Smooth muscle cell (in vitro differentiated cells): ENCODE measurements around the gene MYD88. TPM values are rescaled to one million over a fixed set of nuclear protein-coding genes. Genes with fewer than 3 reads are reported as not detected.

Source experiments
- DNase-seq: peaks from one replicate; lab custom pipeline; 2025; ENCODE audit not compliant: unreplicated experiment; lab: John Stamatoyannopoulos, UW
- H2AFZ ChIP-seq: fragments of 200-600 bp; sonication (generic); 2 replicates; pipeline ENCODE4 v1.6.0; 2016; ENCODE audit warnings: antibody characterized with exemption, low read depth, mild to moderate bottlenecking
- H3F3A ChIP-seq: fragments of 200-600 bp; sonication (generic); 2 replicates; pipeline ENCODE4 v1.6.0; 2017; ENCODE audit warnings: antibody characterized with exemption, low read depth
- H3K27ac ChIP-seq: fragments of 200-600 bp; sonication (generic); 2 replicates; pipeline ENCODE4 v1.5.1; 2016; ENCODE audit warnings: low read depth, mild to moderate bottlenecking
- H3K27me3 ChIP-seq: fragments of 200-600 bp; sonication (generic); 2 replicates; pipeline ENCODE4 v1.6.1; 2016; ENCODE audit warnings: low read depth, mild to moderate bottlenecking
- H3K36me3 ChIP-seq: fragments of 200-600 bp; sonication (generic); 2 replicates; pipeline ENCODE4 v1.5.1; 2016; ENCODE audit warnings: low read depth
- H3K4me1 ChIP-seq: fragments of 200-600 bp; sonication (generic); 2 replicates; pipeline ENCODE4 v1.5.1; 2016; ENCODE audit warnings: low read depth
- H3K4me2 ChIP-seq: fragments of 200-600 bp; sonication (generic); 2 replicates; pipeline ENCODE4 v1.6.0; 2016; ENCODE audit warnings: mild to moderate bottlenecking
- H3K4me3 ChIP-seq: fragments of 200-600 bp; sonication (generic); 2 replicates; pipeline ENCODE4 v1.5.1; 2016; ENCODE audit warnings: mild to moderate bottlenecking
- H3K79me2 ChIP-seq: fragments of 200-600 bp; sonication (generic); 2 replicates; pipeline ENCODE4 v1.6.0; 2016; ENCODE audit warnings: low read depth, mild to moderate bottlenecking
- H3K9ac ChIP-seq: fragments of 200-600 bp; sonication (generic); 2 replicates; pipeline ENCODE4 v1.6.0; 2016; ENCODE audit warnings: low read depth
- H3K9me3 ChIP-seq: fragments of 200-600 bp; sonication (generic); replicated peaks from 2 replicates; pipeline ENCODE4 v1.5.1; 2016; ENCODE audit warnings: low read depth
- H4K20me1 ChIP-seq: fragments of 200-600 bp; sonication (generic); 2 replicates; pipeline ENCODE4 v1.6.0; 2016; ENCODE audit warnings: low read depth
- WGBS: methylation state at CpG from one replicate; pipeline ENCODE4 v1.1.7; 2016; ENCODE audit warnings: low lambda C conversion rate; 5-methylcytosine and 5-hydroxymethylcytosine counted together
- polyA plus RNA-seq: library from polyadenylated mRNA; unstranded; fragments of >200 nt; fragmentation: Nextera tagmentation; extraction: Ambion mirVana; gene quantifications from 2 replicates; pipeline ENCODE4 v1.2.1, GENCODE V29; 2016
- total RNA-seq: library from RNA; depleted of rRNA; stranded (reverse); fragments of >200 nt; gene quantifications from 2 replicates; pipeline ENCODE4 v1.2.3, GENCODE V29; 2014
- TF ChIP-seq, protein P1 (sequence below): fragments of 200-600 bp; sonication (generic); IDR thresholded peaks from 2 replicates; pipeline ENCODE4 v1.5.1; 2017; ENCODE audit warnings: borderline replicate concordance, mild to moderate bottlenecking, antibody characterized with exemption; ENCODE audit not compliant: insufficient read depth, poor library complexity, severe bottlenecking

The MYD88 gene
- total and polyA plus RNA-seq, 2 experiments from 2014 or later, result 14.1 to 37.5 TPM

DNA sequence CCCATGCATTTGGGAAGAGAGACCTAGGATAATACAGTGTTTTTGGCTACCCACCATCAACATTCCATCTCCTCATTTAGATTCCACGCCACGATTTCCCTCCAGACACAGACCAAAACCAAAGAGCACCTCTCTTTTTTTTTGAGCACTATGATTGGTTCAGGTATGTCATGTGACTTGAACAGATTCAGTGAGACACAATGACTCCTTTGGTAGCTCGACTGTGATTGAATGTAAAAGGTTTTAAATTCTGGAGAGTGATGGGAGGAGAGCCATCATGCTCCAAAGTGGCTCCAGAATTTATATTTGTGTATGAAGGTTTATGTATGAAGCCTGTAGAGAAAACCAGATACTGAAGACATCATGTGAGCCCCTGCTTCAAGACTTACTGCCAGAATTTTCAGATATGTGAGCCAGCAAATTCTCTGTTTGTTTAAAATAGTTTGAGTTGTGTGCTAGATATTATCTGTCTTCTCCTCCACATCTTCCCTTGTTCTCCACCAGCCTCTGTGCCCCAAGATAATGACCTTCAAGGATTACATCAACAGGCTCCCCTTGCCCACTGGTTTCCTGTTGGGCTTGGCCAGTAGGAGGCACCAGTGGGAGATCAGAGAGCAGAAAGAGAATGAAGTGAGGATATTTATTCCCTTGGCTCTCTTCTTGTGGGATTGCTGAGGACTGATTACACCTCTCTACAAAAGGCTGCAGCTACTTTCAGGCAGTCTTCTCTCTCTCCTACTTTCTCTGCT, 12.5 kb downstream of the MYD88 start:
- Histone ChIP-seq H3K4me1 (no peaks in the 10 kb centered on the region), H2AFZ (no peak overlapping the region)
- 89% methylated on average over 3 of the region's 3 CpGs for WGBS

DNA sequence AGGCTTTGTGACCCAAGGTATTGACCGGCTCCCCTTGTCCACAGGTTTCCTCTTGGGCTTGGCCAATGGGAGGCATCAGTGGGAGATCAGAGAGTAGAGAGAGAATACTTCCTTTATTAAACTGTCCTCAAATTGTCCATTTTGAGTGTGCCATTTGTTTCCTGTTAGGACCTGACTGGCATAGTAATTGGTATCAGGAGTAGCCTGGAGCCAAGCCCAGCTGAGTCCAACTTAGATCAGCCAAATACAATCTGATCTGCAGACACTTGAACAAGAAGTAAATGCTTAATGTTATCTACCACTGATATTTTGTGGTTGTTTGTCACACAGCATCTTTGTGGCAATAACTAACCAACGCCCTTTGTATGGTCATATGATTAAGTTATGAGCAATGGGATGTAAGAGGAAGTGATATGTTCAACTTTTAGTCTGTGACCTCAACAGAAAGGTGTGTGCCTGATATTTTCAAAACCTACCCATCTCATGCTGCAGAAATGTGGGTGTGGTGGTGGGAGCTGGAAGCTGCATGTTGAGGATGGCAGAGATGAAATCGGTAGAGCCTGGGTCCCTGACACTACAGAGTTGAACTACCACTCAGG, 13.3 kb downstream of the MYD88 start:
- TF ChIP-seq, protein P1, sequence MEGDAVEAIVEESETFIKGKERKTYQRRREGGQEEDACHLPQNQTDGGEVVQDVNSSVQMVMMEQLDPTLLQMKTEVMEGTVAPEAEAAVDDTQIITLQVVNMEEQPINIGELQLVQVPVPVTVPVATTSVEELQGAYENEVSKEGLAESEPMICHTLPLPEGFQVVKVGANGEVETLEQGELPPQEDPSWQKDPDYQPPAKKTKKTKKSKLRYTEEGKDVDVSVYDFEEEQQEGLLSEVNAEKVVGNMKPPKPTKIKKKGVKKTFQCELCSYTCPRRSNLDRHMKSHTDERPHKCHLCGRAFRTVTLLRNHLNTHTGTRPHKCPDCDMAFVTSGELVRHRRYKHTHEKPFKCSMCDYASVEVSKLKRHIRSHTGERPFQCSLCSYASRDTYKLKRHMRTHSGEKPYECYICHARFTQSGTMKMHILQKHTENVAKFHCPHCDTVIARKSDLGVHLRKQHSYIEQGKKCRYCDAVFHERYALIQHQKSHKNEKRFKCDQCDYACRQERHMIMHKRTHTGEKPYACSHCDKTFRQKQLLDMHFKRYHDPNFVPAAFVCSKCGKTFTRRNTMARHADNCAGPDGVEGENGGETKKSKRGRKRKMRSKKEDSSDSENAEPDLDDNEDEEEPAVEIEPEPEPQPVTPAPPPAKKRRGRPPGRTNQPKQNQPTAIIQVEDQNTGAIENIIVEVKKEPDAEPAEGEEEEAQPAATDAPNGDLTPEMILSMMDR, result no peak
- Histone ChIP-seq H3F3A (no peaks in the 10 kb centered on the region), H3K9ac (peak overlapping the region; percentile 18), H3K27ac (peak overlapping the region; percentile 94), H3K4me2 (no peak overlapping the region), H3K79me2 (no peaks in the 10 kb centered on the region), H3K4me3 (no peak overlapping the region), H3K9me3 (peaks cover under 1% of the 10 kb centered on the region), H4K20me1 (no peaks in the 10 kb centered on the region), H3K27me3 (no peaks in the 10 kb centered on the region), H2AFZ (no peak overlapping the region), H3K4me1 (no peaks in the 10 kb centered on the region), H3K36me3 (no peaks in the 10 kb centered on the region)
- DNase-seq, result no peak
- WGBS, result 93% methylated on average over 3 of the region's 3 CpGs

More for the DNA sequence above, 12.5 kb downstream of the MYD88 start:
- Histone ChIP-seq H3K36me3 (no peaks in the 10 kb centered on the region), H3K4me3 (no peak overlapping the region), H3K9me3 (peaks cover 3% of the 10 kb centered on the region), H3K9ac (peak overlapping the region; percentile 18), H4K20me1 (no peaks in the 10 kb centered on the region), H3F3A (no peaks in the 10 kb centered on the region), H3K27me3 (no peaks in the 10 kb centered on the region), H3K4me2 (no peak overlapping the region), H3K79me2 (no peaks in the 10 kb centered on the region), H3K27ac (peak overlapping the region; percentile 94)
- TF ChIP-seq, protein P1, result peak; percentile 5
- no peak for DNase-seq

DNA sequence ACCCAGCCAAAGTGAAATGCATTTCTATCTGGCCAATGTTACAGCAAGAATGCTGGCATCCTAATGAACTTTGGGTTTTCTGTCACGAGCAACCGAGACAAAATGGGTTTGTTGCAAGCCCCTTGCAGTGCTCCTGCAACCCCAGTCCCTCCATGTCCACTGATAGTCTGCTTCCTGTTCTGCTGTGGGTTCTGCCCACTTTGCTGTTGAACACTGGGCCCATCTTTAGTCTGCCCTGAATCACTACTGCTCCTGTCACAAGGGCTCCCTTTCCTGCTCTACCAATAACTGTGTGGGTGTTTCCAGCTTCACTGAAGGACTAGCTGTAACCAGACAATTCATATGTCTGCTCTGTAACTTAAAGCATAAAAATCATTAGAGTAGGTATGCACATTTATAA, 14.1 kb downstream of the MYD88 start:
- Histone ChIP-seq H3K4me3 (no peak overlapping the region), H3K4me1 (no peaks in the 10 kb centered on the region), H3K9ac (peak overlapping the region; percentile 72), H3K4me2 (no peak overlapping the region), H4K20me1 (no peaks in the 10 kb centered on the region), H3F3A (no peaks in the 10 kb centered on the region), H3K36me3 (no peaks in the 10 kb centered on the region), H3K9me3 (no peaks in the 10 kb centered on the region), H3K27me3 (no peaks in the 10 kb centered on the region), H3K27ac (peak overlapping the region; percentile 94), H2AFZ (no peak overlapping the region), H3K79me2 (no peaks in the 10 kb centered on the region)
- no peak for DNase-seq
- 98% methylated on average over 2 of the region's 2 CpGs for WGBS
- TF ChIP-seq, protein P1, result no peak
